GM18526 (cell line): Measurements from ENCODE around the gene CMTM6.

Source experiments
- POLR2A ChIP-seq: IDR thresholded peaks from 3 replicates; pipeline ENCODE4 v1.6.1; 2011; ENCODE audit not compliant: insufficient read length; ENCODE audit errors: extremely low read depth

Gene CMTM6

GRCh38 chr3:32483772-32484171, 18.9 kb downstream of the CMTM6 start:
- TF ChIP-seq POLR2A, result no peak

GRCh38 chr3:32482693-32483092, 20.0 kb downstream of the CMTM6 start:
- TF ChIP-seq POLR2A, result no peak

- TF ChIP-seq POLR2A, result no peak
Measured at GRCh38 chr3:32481791-32482631, 20.6 kb downstream of the CMTM6 start.

- no peak for TF ChIP-seq POLR2A
Measured at GRCh38 chr3:32480604-32481003, 22.0 kb downstream of the CMTM6 start.

GRCh38 chr3:32474201-32474600, 28.5 kb downstream of the CMTM6 start:
- no peak for TF ChIP-seq POLR2A

- no peak for TF ChIP-seq POLR2A
Measured at GRCh38 chr3:32471246-32471645, 31.4 kb downstream of the CMTM6 start.

GRCh38 chr3:32470362-32470761, 32.3 kb downstream of the CMTM6 start:
- TF ChIP-seq POLR2A, result no peak

- no peak for TF ChIP-seq POLR2A
Measured at GRCh38 chr3:32469151-32469874, 33.3 kb downstream of the CMTM6 start.

GRCh38 chr3:32467333-32468070, 35.1 kb downstream of the CMTM6 start:
- TF ChIP-seq POLR2A, result no peak

- no peak for TF ChIP-seq POLR2A
Measured at GRCh38 chr3:32460031-32460749, 42.5 kb downstream of the CMTM6 start.

- TF ChIP-seq POLR2A, result no peak
Measured at GRCh38 chr3:32459450-32459849, 43.2 kb downstream of the CMTM6 start.

GRCh38 chr3:32457971-32458471, 44.6 kb downstream of the CMTM6 start:
- TF ChIP-seq POLR2A, result no peak

- TF ChIP-seq POLR2A, result no peak
Measured at GRCh38 chr3:32456429-32457130, 46.1 kb downstream of the CMTM6 start.
